GM21447 (cell line): Measurements from ENCODE around the gene MPZL3.

Experiments used
- ATAC-seq: cut with Tn5 transposase; IDR thresholded peaks from one replicate; pipeline ENCODE4 v1.9.1; 2021; ENCODE audit not compliant: unreplicated experiment

MPZL3 gene

GRCh38 chr11:118251858-118252652 is at the start of gene MPZL3:
MPZL3 (minus strand) TSS chr11:118252365; CDS start chr11:118252294, 71 bp downstream.
- ATAC-seq = peak; percentile 80

- ATAC-seq = no peak
Measured at GRCh38 chr11:118301600-118302195, 49.5 kb upstream of the MPZL3 start.

- no peak for ATAC-seq
Measured at GRCh38 chr11:118295815-118296454, 43.8 kb upstream of the MPZL3 start.

GRCh38 chr11:118295199-118295598 is 43.0 kb upstream of the MPZL3 start:
- no peak for ATAC-seq

- no peak for ATAC-seq
Measured at GRCh38 chr11:118294053-118294452, 41.9 kb upstream of the MPZL3 start.

GRCh38 chr11:118291477-118292135 is 39.4 kb upstream of the MPZL3 start:
- ATAC-seq = no peak

- no peak for ATAC-seq
Measured at GRCh38 chr11:118290923-118291322, 38.8 kb upstream of the MPZL3 start.

GRCh38 chr11:118289401-118289800 is 37.2 kb upstream of the MPZL3 start:
- ATAC-seq = no peak

- ATAC-seq = no peak
Measured at GRCh38 chr11:118287006-118287405, 34.8 kb upstream of the MPZL3 start.

- no peak for ATAC-seq
Measured at GRCh38 chr11:118286545-118286944, 34.4 kb upstream of the MPZL3 start.

- no peak for ATAC-seq
Measured at GRCh38 chr11:118283756-118284350, 31.7 kb upstream of the MPZL3 start.

- no peak for ATAC-seq
Measured at GRCh38 chr11:118283037-118283636, 31.0 kb upstream of the MPZL3 start.

- ATAC-seq = no peak
Measured at GRCh38 chr11:118282606-118283005, 30.4 kb upstream of the MPZL3 start.

GRCh38 chr11:118281284-118281683 is 29.1 kb upstream of the MPZL3 start:
- ATAC-seq = no peak

- no peak for ATAC-seq
Measured at GRCh38 chr11:118277312-118277711, 25.1 kb upstream of the MPZL3 start.

- ATAC-seq = no peak
Measured at GRCh38 chr11:118276422-118276821, 24.3 kb upstream of the MPZL3 start.

- no peak for ATAC-seq
Measured at GRCh38 chr11:118275176-118275575, 23.0 kb upstream of the MPZL3 start.

GRCh38 chr11:118274186-118274585 is 22.0 kb upstream of the MPZL3 start:
- no peak for ATAC-seq

- ATAC-seq = no peak
Measured at GRCh38 chr11:118272001-118272400, 19.8 kb upstream of the MPZL3 start.

- no peak for ATAC-seq
Measured at GRCh38 chr11:118267486-118267885, 15.3 kb upstream of the MPZL3 start.

- no peak for ATAC-seq
Measured at GRCh38 chr11:118265954-118266353, 13.8 kb upstream of the MPZL3 start.
